HG02943 (cell line): Measurements from ENCODE around the gene RAD51D.
"Not testable (repeated sequence)": the region's sequence is repeated elsewhere in the genome, so short reads cannot be mapped to it uniquely, and the experiment has no call there.

Source experiments
- ATAC-seq: cut with Tn5 transposase; IDR thresholded peaks from one replicate; pipeline ENCODE4 v1.9.1; 2021; ENCODE audit warnings: mild to moderate bottlenecking, low read depth, moderate library complexity; ENCODE audit not compliant: unreplicated experiment

RAD51D gene

DNA sequence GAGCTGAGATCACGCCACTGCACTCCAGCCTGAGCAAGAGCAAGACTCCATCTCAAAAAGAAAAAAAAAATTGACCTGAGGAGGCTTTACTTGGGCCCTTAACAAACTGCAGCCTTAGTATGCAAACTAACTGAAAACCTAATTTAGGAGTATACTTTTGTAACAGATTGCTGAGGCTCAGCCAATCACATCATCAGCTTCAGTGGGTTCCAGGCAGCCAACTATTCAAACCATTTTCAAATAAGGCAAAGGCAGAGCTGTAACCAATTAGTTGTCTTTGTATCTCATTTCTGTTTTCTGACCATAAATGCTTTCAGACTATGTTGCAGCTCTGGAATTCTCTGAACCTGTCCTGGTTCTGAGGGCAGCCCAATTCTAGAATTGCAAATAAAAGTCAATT lies 23.9 kb downstream of the RAD51D start:
- ATAC-seq: no peak

GRCh38 chr17:35094902-35095301 lies 24.8 kb downstream of the RAD51D start:
- ATAC-seq: no peak

DNA sequence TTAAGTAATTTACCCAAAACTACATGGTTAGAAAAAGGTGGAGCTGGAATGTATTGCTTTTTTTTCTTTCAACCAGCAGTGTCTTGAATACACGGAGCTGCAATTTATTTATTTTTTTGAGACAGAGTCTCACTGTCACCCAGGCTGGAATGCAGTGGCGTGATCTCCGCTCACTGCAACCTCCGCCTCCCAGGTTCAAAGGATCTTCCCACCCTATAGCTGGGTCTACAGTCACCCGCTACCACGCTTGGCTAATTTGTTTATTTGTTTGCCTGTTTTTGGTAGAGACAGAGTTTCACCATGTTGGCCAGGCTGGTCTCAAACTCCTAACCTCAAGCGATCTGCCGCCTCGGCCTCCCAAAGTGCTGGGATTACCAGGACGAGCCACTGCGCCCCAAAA lies 29.0 kb downstream of the RAD51D start:
- not testable (repeated sequence) for ATAC-seq

DNA sequence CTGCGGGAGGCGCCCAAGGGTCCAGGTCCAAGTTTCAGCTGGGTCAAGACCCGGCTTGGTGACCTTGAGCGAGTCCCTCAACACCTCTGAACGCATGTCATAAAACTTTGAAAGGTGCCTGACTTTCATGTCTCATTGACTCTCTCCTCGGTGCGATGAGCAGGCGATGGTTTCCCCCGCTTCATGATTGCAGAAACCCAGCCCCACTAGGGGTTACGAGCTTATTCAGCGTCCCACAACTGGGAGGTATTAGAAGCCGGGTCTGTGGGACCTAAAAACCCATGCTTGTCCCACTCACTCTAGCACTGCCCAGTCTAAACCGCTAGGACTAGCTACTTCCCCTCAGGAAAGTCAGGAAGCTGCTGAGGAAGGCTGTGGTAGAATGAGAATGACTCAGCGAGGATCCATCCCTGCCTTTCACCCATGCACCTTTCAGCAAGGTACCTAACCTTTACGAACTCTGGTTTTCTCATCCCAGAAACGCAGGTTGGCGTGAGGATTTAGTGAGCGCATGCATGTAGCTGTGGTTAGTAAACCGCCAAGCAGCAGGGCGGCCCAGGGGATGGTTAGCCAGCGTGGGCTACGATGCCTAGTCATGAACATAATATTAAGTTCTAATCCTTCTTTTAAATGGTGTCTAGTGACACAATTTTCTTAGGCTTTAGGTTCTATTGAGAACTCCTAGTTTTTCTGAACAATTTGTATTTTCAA lies 29.9 kb downstream of the RAD51D start:
- no peak for ATAC-seq

GRCh38 chr17:35088881-35089585 lies 30.6 kb downstream of the RAD51D start:
- ATAC-seq: peak; percentile 73

- no peak for ATAC-seq
These were observed 31.2 kb downstream of the RAD51D start for GRCh38 chr17:35088356-35088880.

GRCh38 chr17:35087731-35088355 lies 31.8 kb downstream of the RAD51D start:
- no peak for ATAC-seq

DNA sequence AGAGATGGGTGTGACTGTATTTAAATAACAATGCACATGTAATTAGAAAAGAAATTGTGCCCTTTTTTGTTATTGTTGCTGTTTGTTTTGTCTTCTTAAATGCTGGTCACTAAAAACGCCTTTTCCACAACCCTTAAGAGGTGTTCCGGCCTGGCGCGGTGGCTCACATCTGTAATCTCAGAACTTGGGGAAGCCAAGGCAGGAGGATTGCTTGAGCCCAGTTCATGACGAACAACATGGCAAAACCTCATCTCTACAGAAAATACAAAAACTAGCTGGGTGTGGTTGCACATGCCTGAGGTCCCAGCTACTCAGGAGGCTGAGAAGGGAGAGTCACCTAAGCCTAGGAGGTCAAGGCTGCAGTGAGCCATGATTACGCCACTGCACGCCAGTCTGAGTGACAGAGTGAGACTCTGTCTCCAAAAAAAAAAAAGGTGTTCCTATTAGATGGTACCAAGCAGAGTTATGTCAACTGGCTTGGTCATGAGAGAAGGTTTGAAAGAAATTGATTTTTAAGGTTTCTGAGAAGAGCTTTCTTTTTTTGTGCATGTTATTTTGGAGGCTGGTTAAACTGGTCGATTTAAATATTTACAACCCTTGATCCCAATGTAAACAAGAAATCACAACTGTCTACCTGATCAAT lies 32.6 kb downstream of the RAD51D start:
- no peak for ATAC-seq

DNA sequence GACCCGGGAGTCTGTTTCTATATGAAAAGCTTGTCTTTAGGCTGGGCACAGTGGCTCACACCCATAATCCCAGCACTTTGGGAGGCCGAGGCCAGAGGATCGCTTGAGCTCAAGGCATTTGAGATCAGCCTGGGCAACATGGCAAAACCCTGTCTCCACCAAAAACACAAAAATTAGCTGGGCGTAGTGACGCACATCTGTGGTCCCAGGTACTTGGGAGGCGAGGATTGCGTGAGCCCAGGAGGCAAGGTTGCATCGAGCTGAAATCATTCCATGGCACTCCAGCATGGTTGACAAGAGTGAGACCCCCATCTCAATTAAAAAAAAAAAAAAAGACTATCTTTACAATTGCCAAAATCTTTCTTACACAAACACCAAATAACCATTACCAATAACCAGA lies 33.5 kb downstream of the RAD51D start:
- no peak for ATAC-seq

DNA sequence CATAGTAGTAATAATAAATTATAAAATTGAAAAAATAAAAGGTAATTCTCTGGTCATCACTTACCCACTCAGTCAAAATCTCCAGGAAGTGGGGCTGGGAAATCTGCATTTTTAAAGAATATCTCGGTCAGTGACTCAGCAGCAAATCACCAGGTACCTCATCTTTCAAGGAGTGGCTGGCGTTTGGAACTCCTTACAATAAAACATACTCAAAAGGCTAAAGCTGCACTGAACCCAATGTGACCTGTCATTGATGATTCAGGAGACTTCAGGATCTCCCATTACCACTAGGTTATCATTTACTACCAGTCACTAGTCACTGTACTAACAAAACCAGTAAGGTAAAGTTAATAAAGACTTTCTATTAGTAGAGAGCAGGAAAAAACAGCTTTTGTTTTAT lies 34.7 kb downstream of the RAD51D start:
- ATAC-seq: no peak

GRCh38 chr17:35083071-35083470 lies 36.6 kb downstream of the RAD51D start:
- ATAC-seq: no peak

- ATAC-seq: no peak
These were observed 37.5 kb downstream of the RAD51D start for GRCh38 chr17:35082073-35082657.

GRCh38 chr17:35081638-35082037 lies 38.0 kb downstream of the RAD51D start:
- no peak for ATAC-seq

DNA sequence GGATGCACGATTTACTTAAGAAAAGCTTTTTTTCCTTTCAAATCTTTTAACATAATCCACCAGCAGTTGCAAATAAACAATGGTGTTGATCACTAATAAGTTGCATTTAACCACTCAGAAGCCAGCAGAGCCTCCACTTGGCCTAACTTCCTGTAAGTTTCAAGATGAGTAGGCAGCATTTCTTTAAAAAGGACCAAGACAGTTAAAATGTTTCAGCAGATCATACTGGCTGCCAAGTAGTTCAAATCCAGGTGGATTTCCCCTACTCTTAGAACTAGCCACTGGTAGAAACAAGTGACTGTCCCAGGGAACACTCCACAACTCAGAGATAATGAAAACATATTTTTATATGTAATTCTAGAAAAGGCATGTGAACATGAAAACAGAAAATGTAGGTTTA lies 39.1 kb downstream of the RAD51D start:
- no peak for ATAC-seq

- no peak for ATAC-seq
These were observed 39.9 kb downstream of the RAD51D start for GRCh38 chr17:35079547-35080423.

- no peak for ATAC-seq
These were observed 42.8 kb downstream of the RAD51D start for GRCh38 chr17:35076874-35077273.

DNA sequence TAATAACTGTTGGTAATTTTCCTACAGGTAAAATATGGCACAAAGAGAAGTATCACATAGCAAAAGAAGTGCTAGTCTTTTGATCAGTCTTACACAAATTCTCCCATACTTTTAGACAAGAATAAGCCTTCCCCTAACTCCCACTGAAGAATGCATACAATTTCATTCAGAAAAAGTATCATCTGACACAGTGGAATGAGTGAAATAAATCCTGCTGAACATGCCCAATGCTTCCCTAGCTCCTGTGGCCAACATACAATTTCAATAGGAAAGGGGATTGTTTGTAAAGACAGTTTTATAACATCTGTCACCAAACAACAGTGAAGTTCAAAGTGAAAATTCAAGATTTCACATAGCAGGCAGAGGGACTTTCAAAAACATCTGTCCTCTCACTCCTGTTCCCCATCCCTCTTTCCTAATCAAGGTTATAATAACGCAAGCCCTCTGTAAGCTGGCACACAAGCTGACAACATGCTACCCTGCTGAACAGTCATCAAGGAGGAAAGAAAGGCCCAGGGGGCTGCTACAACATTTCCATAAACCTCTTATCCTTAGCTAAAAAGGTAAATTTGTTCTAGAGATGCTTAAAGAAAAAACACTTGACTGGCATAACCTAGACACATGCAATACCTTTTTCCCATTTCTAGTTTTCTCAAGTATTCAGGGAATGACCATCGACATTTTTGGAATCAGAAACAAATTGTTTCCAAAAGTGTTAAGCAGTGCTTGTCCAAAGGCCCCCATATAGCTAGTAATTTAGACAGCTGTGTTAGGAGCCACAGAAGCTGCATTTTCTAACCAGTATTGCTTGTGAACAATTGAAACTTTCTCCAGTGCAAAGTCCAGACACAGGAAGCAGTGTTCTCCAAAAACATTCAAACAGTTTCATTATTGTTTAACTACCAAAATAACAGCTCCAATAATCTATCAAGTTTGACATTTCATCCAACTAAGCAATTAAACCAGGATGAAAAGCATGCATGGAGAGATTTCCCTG lies 44.7 kb downstream of the RAD51D start:
- ATAC-seq: no peak

DNA sequence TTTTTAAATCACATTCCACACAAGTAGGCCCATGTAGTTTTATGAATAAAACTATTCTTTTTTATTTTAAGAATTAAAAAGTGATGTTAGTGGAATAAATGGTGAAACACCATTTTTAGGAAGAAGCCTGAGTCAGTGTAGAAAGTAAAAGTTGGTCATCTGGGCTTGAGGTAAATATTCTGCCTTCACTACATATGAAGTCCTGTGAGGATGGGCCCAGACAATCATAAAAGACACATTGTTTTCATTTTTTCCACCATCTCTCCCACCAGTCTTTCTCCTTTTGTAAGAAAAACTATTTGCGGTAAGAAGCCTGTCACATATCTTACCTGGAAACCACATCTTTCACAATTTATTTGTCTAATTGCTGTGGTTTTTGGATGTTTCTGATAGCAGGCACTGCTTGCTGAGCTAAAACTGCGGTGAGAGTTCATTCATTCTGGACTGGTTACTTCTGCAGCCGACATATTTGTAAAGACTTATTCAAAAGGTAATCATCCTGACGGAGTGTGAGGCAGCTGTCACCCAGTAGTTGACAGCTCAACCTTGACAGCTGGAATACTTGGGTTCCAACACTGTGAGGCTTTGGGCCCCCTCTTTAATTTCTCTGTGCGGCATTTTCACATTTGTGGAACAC lies 45.6 kb downstream of the RAD51D start:
- no peak for ATAC-seq
